A549 (cell line): ENCODE results near the gene CHD1. TPM values are rescaled to one million over a fixed set of nuclear protein-coding genes. Genes with fewer than 3 reads are reported as not detected.

Experiments
- ATAC-seq, 2 experiments: fragments of 200-7000 bp in 1 of 2; fragments of >200 bp in 1 of 2; cut with Nextera tagmentation in 1 of 2; cut with Tn5 transposase in 1 of 2; 3 replicates each; pipeline versions ENCODE4 v1.8.0 to v1.9.1; 2018 to 2020; ENCODE audit warnings: mild to moderate bottlenecking in 1 of 2, moderate library complexity in 1 of 2
- CTCF ChIA-PET: fragments of 300-600 bp; sonication (Branson Sonifier 250); formaldehyde crosslinking; extraction: SDS; loops from one replicate; lab custom pipeline; 2021; ENCODE audit warnings: antibody characterized with exemption, inconsistent platforms; lab: Yijun Ruan, JAX
- POLR2A ChIA-PET: fragments of 350-600 bp; formaldehyde crosslinking; extraction: SDS; loops from one replicate; lab custom pipeline; 2021; ENCODE audit warnings: antibody characterized with exemption, inconsistent platforms; lab: Yijun Ruan, JAX
- DNase-seq, 2 experiments: peaks; one replicate each; pipeline versions ENCODE4 v3.0.0 to v3.0.0-alpha.2; 2011 to 2016; ENCODE audit warnings: low read depth in 1 of 2, low spot score in 1 of 2
- FAIRE-seq: peaks from 2 replicates; lab custom pipeline; 2011; peaks lifted over from hg19 to GRCh38; lab: Jason Lieb, UNC
- H3K27ac ChIP-seq, 2 experiments: fragments of >200 bp; sonication (Bioruptor Twin); formaldehyde crosslinking; 3 replicates each; pipeline ENCODE4 v1.5.1; 2016 to 2017
- H3K4me1 ChIP-seq: fragments of >200 bp; sonication (Bioruptor Twin); formaldehyde crosslinking; 3 replicates; pipeline ENCODE4 v1.6.1; 2016
- H3K4me2 ChIP-seq: fragments of >200 bp; sonication (Bioruptor Twin); formaldehyde crosslinking; 3 replicates; pipeline ENCODE4 v1.6.1; 2016
- H3K4me3 ChIP-seq: fragments of >200 bp; sonication (Bioruptor Twin); formaldehyde crosslinking; 3 replicates; pipeline ENCODE4 v1.5.1; 2016
- H3K9me3 ChIP-seq: fragments of >200 bp; sonication (Bioruptor Twin); formaldehyde crosslinking; 3 replicates; pipeline ENCODE4 v1.6.1; 2016
- CBX2 ChIP-seq: fragments of 200-600 bp; sonication (generic); IDR thresholded peaks from 2 replicates; pipeline ENCODE4 v1.6.1; 2016; ENCODE audit warnings: low read depth, mild to moderate bottlenecking, borderline replicate concordance
- E2F6 ChIP-seq: IDR thresholded peaks from 2 replicates; pipeline ENCODE4 v1.6.1; 2012; ENCODE audit warnings: low read depth, borderline replicate concordance
- EHMT2 ChIP-seq: fragments of 200-600 bp; sonication (generic); IDR thresholded peaks from 2 replicates; pipeline ENCODE4 v1.6.1; 2016; ENCODE audit warnings: antibody characterized with exemption, low read depth, mild to moderate bottlenecking, moderate library complexity
- FOSL2 ChIP-seq, 2 experiments: fragments of 450-650 bp in 1 of 2; fragments of >200 bp in 1 of 2; sonication (Bioruptor Twin) in 1 of 2; formaldehyde crosslinking; IDR thresholded peaks; 2 replicates each; pipeline versions ENCODE4 v1.5.0 to v1.6.1; 2016 to 2020; ENCODE audit warnings: mild to moderate bottlenecking in 1 of 2, moderate library complexity in 1 of 2
- FOXS1 ChIP-seq: fragments of 250-450 bp; sonication (Bioruptor Pico); IDR thresholded peaks from 2 replicates; pipeline ENCODE4 v1.5.0; 2020; ENCODE audit warnings: mild to moderate bottlenecking, moderate library complexity
- HES2 ChIP-seq: fragments of >200 bp; sonication (Bioruptor Twin); formaldehyde crosslinking; IDR thresholded peaks from 2 replicates; pipeline ENCODE4 v1.6.1; 2016
- HOXB5 ChIP-seq: fragments of 250-450 bp; sonication (Bioruptor Pico); IDR thresholded peaks from 2 replicates; pipeline ENCODE4 v1.5.0; 2020; ENCODE audit warnings: mild to moderate bottlenecking, moderate library complexity
- JUN ChIP-seq, 2 experiments: fragments of >200 bp; sonication (Bioruptor Twin); formaldehyde crosslinking; IDR thresholded peaks; 2 replicates in 1 of 2; 3 replicates in 1 of 2; pipeline ENCODE4 v1.6.1; 2016 to 2017
- JUNB ChIP-seq: fragments of >200 bp; sonication (Bioruptor Twin); formaldehyde crosslinking; IDR thresholded peaks from 2 replicates; pipeline ENCODE4 v1.6.1; 2016
- KDM1A ChIP-seq: fragments of 200-600 bp; sonication (generic); IDR thresholded peaks from 2 replicates; pipeline ENCODE4 v1.6.1; 2016; ENCODE audit warnings: low read depth, mild to moderate bottlenecking
- KDM5A ChIP-seq: fragments of 200-600 bp; sonication (generic); IDR thresholded peaks from 2 replicates; pipeline ENCODE4 v1.6.1; 2016; ENCODE audit warnings: antibody characterized with exemption, mild to moderate bottlenecking
- MAFK ChIP-seq: fragments of 450-650 bp; IDR thresholded peaks from 2 replicates; pipeline ENCODE4 v1.6.1; 2014; ENCODE audit not compliant: partially characterized antibody
- MAX ChIP-seq: IDR thresholded peaks from 2 replicates; pipeline ENCODE4 v1.6.1; 2012
- MAZ ChIP-seq: fragments of 150-350 bp; IDR thresholded peaks from 2 replicates; pipeline ENCODE4 v1.6.1; 2014; ENCODE audit warnings: antibody characterized with exemption, low read depth, low read length, borderline replicate concordance
- NFE2L2 ChIP-seq: fragments of 150-350 bp; conservative IDR thresholded peaks from 2 replicates; pipeline ENCODE4 v1.6.1; 2014; ENCODE audit warnings: low read length
- NR3C1 ChIP-seq: fragments of >200 bp; sonication (Bioruptor Twin); formaldehyde crosslinking; IDR thresholded peaks from 3 replicates; pipeline ENCODE4 v1.6.1; 2017
- PBX3 ChIP-seq: IDR thresholded peaks from 2 replicates; pipeline ENCODE4 v1.6.1; 2012
- POLR2A ChIP-seq: IDR thresholded peaks from 2 replicates; pipeline ENCODE4 v1.6.1; 2012; ENCODE audit warnings: mild to moderate bottlenecking, low read length
- POLR2AphosphoS2 ChIP-seq: conservative IDR thresholded peaks from 2 replicates; pipeline ENCODE4 v1.6.1; 2012; ENCODE audit warnings: low read length, improper control_type of control experiment, inconsistent platforms
- RCOR1 ChIP-seq: fragments of 150-350 bp; IDR thresholded peaks from 2 replicates; pipeline ENCODE4 v1.6.1; 2014; ENCODE audit warnings: antibody characterized with exemption, low read length, low read depth
- RNF2 ChIP-seq: fragments of 200-600 bp; sonication (generic); IDR thresholded peaks from 2 replicates; pipeline ENCODE4 v1.6.1; 2016; ENCODE audit warnings: low read depth, mild to moderate bottlenecking, antibody characterized with exemption, moderate library complexity, borderline replicate concordance
- SMC3 ChIP-seq: fragments of >200 bp; sonication (Bioruptor Twin); formaldehyde crosslinking; IDR thresholded peaks from 3 replicates; pipeline ENCODE4 v1.6.1; 2018; ENCODE audit warnings: inconsistent platforms
- SREBF2 ChIP-seq: fragments of 450-650 bp; IDR thresholded peaks from 2 replicates; pipeline ENCODE4 v1.6.1; 2014; ENCODE audit warnings: mild to moderate bottlenecking, moderate library complexity
- USF2 ChIP-seq: fragments of 450-650 bp; IDR thresholded peaks from 2 replicates; pipeline ENCODE4 v1.6.1; 2014; ENCODE audit warnings: antibody characterized with exemption
- ZC3H11A ChIP-seq: fragments of 450-650 bp; IDR thresholded peaks from 2 replicates; pipeline ENCODE4 v1.6.1; 2014; ENCODE audit warnings: antibody characterized with exemption, mild to moderate bottlenecking
- ZSCAN20 ChIP-seq: fragments of 250-450 bp; sonication (Bioruptor Pico); IDR thresholded peaks from 2 replicates; pipeline ENCODE4 v1.8.0; 2022; ENCODE audit warnings: mild to moderate bottlenecking, moderate library complexity
- WGBS: methylation state at CpG from one replicate; pipeline ENCODE4 v1.1.6; 2017; ENCODE audit errors: missing lambda C conversion rate; 5-methylcytosine and 5-hydroxymethylcytosine counted together
- polyA plus RNA-seq, 4 experiments: library from polyadenylated mRNA; depleted of rRNA in 3 of 4; stranded (reverse); fragments of >200 nt; fragmentation: RNase III in 1 of 4; extraction: RNeasy Plus Mini Kit Qiagen cat#74134 plus additional on column Dnase treatment in 1 of 4; gene quantifications; 2 replicates in 3 of 4; 3 replicates in 1 of 4; pipeline ENCODE4 v1.2.3, GENCODE V29; 2011 to 2017

Gene CHD1
- polyA plus RNA-seq, 2 of the 4 experiments (the other 2 are of a cell fraction) = 25.9 to 53.9 TPM

- DNase-seq = no peak
- ChIA-PET POLR2A (no interaction called here), CTCF (interaction anchor here (1.2 kb wide), 1 partner anchor 90 kb away, joined by 4 read pairs; no protein-coding TSS in a partner anchor)
- no peaks in the 10 kb centered on the region; the same call in 2 of the 3 replicates for H3K4me1 ChIP-seq
- 95% methylated on average over 3 of the region's 3 CpGs for WGBS
- no peak overlapping the region for H3K4me3 ChIP-seq
- ATAC-seq = no peak
- H3K4me2 ChIP-seq = no peak overlapping the region
- TF ChIP-seq FOXS1 (CRISPR knock-in tag) = no peak
- TF ChIP-seq JUNB = no peak
- no peak for TF ChIP-seq POLR2AphosphoS2
- no peak for TF ChIP-seq SREBF2
- TF ChIP-seq ZSCAN20 (CRISPR knock-in tag) = no peak
- TF ChIP-seq NR3C1 = no peak
- TF ChIP-seq KDM5A = no peak
- TF ChIP-seq RNF2 = no peak
- TF ChIP-seq ZC3H11A = no peak
- TF ChIP-seq FOSL2 (IDR thresholded peaks at IDR 0.05) = no peak
- no peak for TF ChIP-seq FOSL2 (CRISPR knock-in tag; IDR thresholded peaks at IDR 0.05)
- no peak for TF ChIP-seq MAFK
- TF ChIP-seq MAX = no peak
- no peak for TF ChIP-seq E2F6
- no peak overlapping the region for H3K27ac ChIP-seq
- FAIRE-seq = no peak
- no peaks in the 10 kb centered on the region for H3K9me3 ChIP-seq
These were observed 14.0 kb upstream of the CHD1 start for GRCh38 chr5:98942847-98943246.

- DNase-seq (no peak), ATAC-seq (no peak), FAIRE-seq (no peak)
- 83% methylated on average over 6 of the region's 6 CpGs for WGBS
- Histone ChIP-seq H3K4me2 (no peak overlapping the region), H3K4me1 (no peaks in the 10 kb centered on the region; the same call in 2 of the 3 replicates), H3K4me3 (no peak overlapping the region), H3K9me3 (no peaks in the 10 kb centered on the region), H3K27ac (no peak overlapping the region)
- no peak for TF ChIP-seq HOXB5
- TF ChIP-seq KDM5A = no peak
- no peak for TF ChIP-seq MAFK
- TF ChIP-seq NFE2L2 = no peak
- no peak for TF ChIP-seq SMC3
- TF ChIP-seq PBX3 = no peak
- TF ChIP-seq RCOR1 = no peak
- no peak for TF ChIP-seq CBX2
- TF ChIP-seq JUN (IDR thresholded peaks at IDR 0.05) = no peak
- no peak for TF ChIP-seq HES2
- TF ChIP-seq POLR2A = no peak
- TF ChIP-seq MAZ = no peak
- TF ChIP-seq JUNB = no peak
- no peak for TF ChIP-seq EHMT2
- no peak for TF ChIP-seq POLR2AphosphoS2
- no peak for TF ChIP-seq USF2
- no peak for TF ChIP-seq KDM1A
- CTCF ChIA-PET = no interaction called here
- POLR2A ChIA-PET = interaction anchor here (0.8 kb wide), 1 partner anchor 12 kb away, joined by 3 read pairs; no protein-coding TSS in a partner anchor
These were observed 12.5 kb upstream of the CHD1 start for GRCh38 chr5:98941131-98941883.
